RWPE2 (cell line): ENCODE results near the gene ANKS6.

Experiments used
- ATAC-seq: fragments of 200-7000 bp; cut with Tn5 transposase; 3 replicates; pipeline ENCODE4 v1.9.1; 2021; ENCODE audit warnings: low read depth
- DNase-seq: peaks from one replicate; pipeline ENCODE4 v3.0.0-alpha.2; 2020; ENCODE audit warnings: low spot score
- H3K27ac ChIP-seq: fragments of 450-650 bp; 2 replicates; pipeline ENCODE4 v1.5.1; 2017; ENCODE audit warnings: mild to moderate bottlenecking; ENCODE audit not compliant: poor library complexity, severe bottlenecking
- H3K27me3 ChIP-seq: fragments of 250-450 bp; sonication (Bioruptor Pico); 2 replicates; pipeline ENCODE4 v1.5.1; 2021; ENCODE audit warnings: mild to moderate bottlenecking, moderate library complexity; ENCODE audit not compliant: insufficient read depth, poor library complexity, severe bottlenecking
- H3K36me3 ChIP-seq: fragments of 250-450 bp; sonication (Bioruptor Pico); 2 replicates; pipeline ENCODE4 v1.5.1; 2020; ENCODE audit warnings: low read depth, mild to moderate bottlenecking, moderate library complexity
- H3K4me1 ChIP-seq: fragments of 250-450 bp; sonication (Bioruptor Pico); 2 replicates; pipeline ENCODE4 v1.5.1; 2021; ENCODE audit warnings: mild to moderate bottlenecking, moderate library complexity; ENCODE audit not compliant: insufficient read depth, poor library complexity, severe bottlenecking
- H3K4me3 ChIP-seq: fragments of 250-450 bp; sonication (Bioruptor Pico); 2 replicates; pipeline ENCODE4 v1.5.1; 2021; ENCODE audit warnings: mild to moderate bottlenecking, moderate library complexity; ENCODE audit not compliant: severe bottlenecking
- H3K9me3 ChIP-seq: fragments of 250-450 bp; sonication (Bioruptor Pico); 2 replicates; pipeline ENCODE4 v1.5.1; 2021; ENCODE audit warnings: mild to moderate bottlenecking, moderate library complexity; ENCODE audit not compliant: severe bottlenecking
- CTCF ChIP-seq: fragments of 450-650 bp; IDR thresholded peaks from one replicate; pipeline ENCODE4 v1.5.1; 2017; ENCODE audit warnings: mild to moderate bottlenecking, moderate library complexity; ENCODE audit not compliant: poor library complexity, severe bottlenecking

ANKS6 gene

GRCh38 chr9:98791608-98792490 lies 4.5 kb downstream of the ANKS6 start:
- H3K9me3 ChIP-seq, result no peaks in the 10 kb centered on the region
- H3K27me3 ChIP-seq, result no peaks in the 10 kb centered on the region
- H3K27ac ChIP-seq, result no peak overlapping the region
- no peak for DNase-seq
- H3K36me3 ChIP-seq, result peaks cover 9% of the 10 kb centered on the region
- H3K4me3 ChIP-seq, result no peak overlapping the region
- no peak for ATAC-seq
- H3K4me1 ChIP-seq, result peaks cover 4% of the 10 kb centered on the region
- no peak for TF ChIP-seq CTCF

- ATAC-seq (peak; percentile 92), DNase-seq (peak; percentile 88)
- Histone ChIP-seq H3K27ac (no peak overlapping the region), H3K4me3 (no peak overlapping the region), H3K36me3 (peaks cover 9% of the 10 kb centered on the region), H3K9me3 (no peaks in the 10 kb centered on the region), H3K27me3 (no peaks in the 10 kb centered on the region), H3K4me1 (peaks cover 4% of the 10 kb centered on the region)
- peak; percentile 98 for TF ChIP-seq CTCF
Measured at GRCh38 chr9:98790842-98791607, 5.3 kb downstream of the ANKS6 start.

GRCh38 chr9:98790134-98790841 lies 6.1 kb downstream of the ANKS6 start:
- no peak for ATAC-seq
- DNase-seq, result no peak
- Histone ChIP-seq H3K4me3 (no peak overlapping the region), H3K27me3 (no peaks in the 10 kb centered on the region), H3K9me3 (no peaks in the 10 kb centered on the region), H3K4me1 (peaks cover 4% of the 10 kb centered on the region), H3K36me3 (peaks cover 9% of the 10 kb centered on the region), H3K27ac (no peak overlapping the region)
- no peak for TF ChIP-seq CTCF

GRCh38 chr9:98789483-98790133 lies 6.7 kb downstream of the ANKS6 start:
- Histone ChIP-seq H3K27ac (no peak overlapping the region), H3K27me3 (no peaks in the 10 kb centered on the region), H3K4me1 (peaks cover 4% of the 10 kb centered on the region), H3K4me3 (no peak overlapping the region), H3K9me3 (no peaks in the 10 kb centered on the region), H3K36me3 (peaks cover 9% of the 10 kb centered on the region)
- no peak for TF ChIP-seq CTCF
- DNase-seq (no peak), ATAC-seq (no peak)
